Transverse colon (tissue), 4 donors: ENCODE results near the gene SEC61B. TPM values are rescaled to one million over a fixed set of nuclear protein-coding genes. Genes with fewer than 3 reads are reported as not detected.

ENCODE experiments used
- DNase-seq: peaks from one replicate; pipeline ENCODE4 v3.0.0-alpha.2; 2019
- H3K27ac ChIP-seq, 4 donors: fragments of 200-600 bp; sonication (generic); 2 replicates each; pipeline ENCODE4 v1.5.1; 2016 to 2018; ENCODE audit warnings: inconsistent platforms in 4 of 4
- H3K27me3 ChIP-seq: fragments of 200-600 bp; sonication (generic); 2 replicates; pipeline ENCODE4 v1.5.1; 2017; ENCODE audit warnings: inconsistent platforms
- H3K36me3 ChIP-seq, 4 donors: fragments of 200-600 bp; sonication (generic); 2 replicates each; pipeline ENCODE4 v1.5.1; 2017 to 2019; ENCODE audit warnings: inconsistent platforms in 4 of 4
- H3K4me1 ChIP-seq, 4 donors: fragments of 200-600 bp; sonication (generic); 2 replicates each; pipeline ENCODE4 v1.5.1; 2017 to 2020; ENCODE audit warnings: inconsistent platforms in 4 of 4
- H3K4me3 ChIP-seq, 4 donors: fragments of 200-600 bp; sonication (generic); 1 replicate in 1 of 4; 2 replicates in 3 of 4; pipeline versions ENCODE4 v1.5.1 to v1.6.1; 2017 to 2019; ENCODE audit warnings: inconsistent platforms in 4 of 4
- H3K9me3 ChIP-seq, 2 donors: fragments of 200-600 bp; sonication (generic); 2 replicates each; pipeline ENCODE4 v1.5.1; 2017 to 2019; ENCODE audit warnings: inconsistent platforms in 2 of 2
- EP300 ChIP-seq: sonication (generic); formaldehyde crosslinking; IDR thresholded peaks from one replicate; pipeline ENCODE4 v1.6.1; 2017; ENCODE audit warnings: antibody characterized with exemption, low read depth
- POLR2A ChIP-seq: fragments of 450-650 bp; IDR thresholded peaks from one replicate; pipeline ENCODE4 v1.6.1; 2016; ENCODE audit warnings: antibody characterized with exemption, mild to moderate bottlenecking, moderate library complexity
- POLR2AphosphoS5 ChIP-seq, 3 donors: sonication (generic); formaldehyde crosslinking; IDR thresholded peaks; one replicate each; pipeline ENCODE4 v1.6.1; 2016; ENCODE audit warnings: antibody characterized with exemption in 3 of 3
- WGBS, 2 donors: methylation state at CpG; one replicate each; pipeline ENCODE4 v1.1.5; 2018; ENCODE audit warnings: low coverage in 1 of 2; 5-methylcytosine and 5-hydroxymethylcytosine counted together
- in situ Hi-C, 4 donors: fragments of 200-750 bp; cut with MboI; loops; one replicate each; pipeline versions ENCODE4 v1.15.0 to v1.15.1; 2017; ENCODE audit warnings: low sequenced_read_pairs in 3 of 4, low pct_ligation_motif_present in 1 of 4, low pct_unique_long_range_greater_than_20kb in 1 of 4
- intact Hi-C: fragments of 100-400 bp; cut with DNase I; formaldehyde crosslinking; loops from one replicate; pipeline ENCODE4 v1.15.1; 2023; ENCODE audit warnings: low total_unique reads
- total RNA-seq, 4 donors: library from RNA; depleted of rRNA; stranded (reverse); fragments of >200 nt; gene quantifications; one replicate each; pipeline ENCODE4 v1.1.0, GENCODE V29; 2016
- TF ChIP-seq, protein P1 (sequence below), 5 experiments: fragments of 200-600 bp in 3 of 5; fragments of 450-650 bp in 2 of 5; sonication (generic) in 3 of 5; IDR thresholded peaks; 1 replicate in 2 of 5; 2 replicates in 3 of 5; pipeline ENCODE4 v1.5.1; 2016 to 2017; ENCODE audit warnings: antibody characterized with exemption in 5 of 5, inconsistent platforms in 3 of 5, mild to moderate bottlenecking in 2 of 5, moderate library complexity in 1 of 5

Gene SEC61B
- total RNA-seq, 4 donors from 2014 or later, result 10.1 to 72.5 (median 42.0) TPM

DNA sequence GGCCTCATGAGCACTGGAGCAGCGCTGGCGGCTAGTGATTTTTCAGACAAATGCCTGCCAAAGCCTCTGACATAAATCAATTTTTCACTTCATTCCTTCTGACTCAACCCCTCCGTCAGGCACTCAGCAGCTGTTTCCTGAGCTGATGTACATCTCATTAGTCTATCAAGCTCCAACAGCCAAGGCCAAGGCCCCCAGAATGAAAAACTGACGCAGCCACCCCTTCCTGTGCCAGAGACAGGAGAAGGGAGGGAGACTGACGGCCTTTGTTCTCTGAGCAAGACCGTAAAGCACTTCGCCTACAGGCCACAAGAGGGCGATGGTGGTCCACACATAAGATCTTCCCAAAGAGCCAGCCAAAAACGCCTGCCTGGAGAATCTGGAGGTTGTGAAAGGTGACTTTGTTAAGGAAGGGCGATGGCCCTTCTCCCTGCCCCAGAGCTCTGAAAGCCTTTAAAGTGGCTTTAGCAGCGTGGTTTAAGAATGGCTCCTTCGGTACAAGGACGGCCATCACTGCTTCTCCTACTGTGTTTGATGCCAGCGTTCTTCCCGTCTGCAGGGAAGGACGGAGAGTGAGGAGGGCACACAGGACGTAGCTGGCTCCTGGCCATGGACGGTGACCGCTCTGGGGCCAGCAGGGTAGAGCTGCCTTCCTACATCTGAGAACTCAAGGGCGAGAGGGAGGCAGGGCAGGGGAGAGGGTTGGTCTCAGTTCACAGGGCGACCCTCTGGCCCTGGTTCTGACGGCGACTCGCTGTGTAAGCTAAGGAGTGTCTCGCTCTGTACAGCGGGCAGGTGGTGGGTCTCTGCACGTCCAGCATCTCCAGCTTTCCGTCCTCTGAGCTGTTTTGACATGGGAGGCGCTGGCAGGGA lies 37.4 kb upstream of the SEC61B start:
- TF ChIP-seq POLR2A, result no peak
- TF ChIP-seq POLR2AphosphoS5 (IDR thresholded peaks at IDR 0.05), result peak in 2 of 3 donors; percentile 11 to 16
- TF ChIP-seq, protein P1, sequence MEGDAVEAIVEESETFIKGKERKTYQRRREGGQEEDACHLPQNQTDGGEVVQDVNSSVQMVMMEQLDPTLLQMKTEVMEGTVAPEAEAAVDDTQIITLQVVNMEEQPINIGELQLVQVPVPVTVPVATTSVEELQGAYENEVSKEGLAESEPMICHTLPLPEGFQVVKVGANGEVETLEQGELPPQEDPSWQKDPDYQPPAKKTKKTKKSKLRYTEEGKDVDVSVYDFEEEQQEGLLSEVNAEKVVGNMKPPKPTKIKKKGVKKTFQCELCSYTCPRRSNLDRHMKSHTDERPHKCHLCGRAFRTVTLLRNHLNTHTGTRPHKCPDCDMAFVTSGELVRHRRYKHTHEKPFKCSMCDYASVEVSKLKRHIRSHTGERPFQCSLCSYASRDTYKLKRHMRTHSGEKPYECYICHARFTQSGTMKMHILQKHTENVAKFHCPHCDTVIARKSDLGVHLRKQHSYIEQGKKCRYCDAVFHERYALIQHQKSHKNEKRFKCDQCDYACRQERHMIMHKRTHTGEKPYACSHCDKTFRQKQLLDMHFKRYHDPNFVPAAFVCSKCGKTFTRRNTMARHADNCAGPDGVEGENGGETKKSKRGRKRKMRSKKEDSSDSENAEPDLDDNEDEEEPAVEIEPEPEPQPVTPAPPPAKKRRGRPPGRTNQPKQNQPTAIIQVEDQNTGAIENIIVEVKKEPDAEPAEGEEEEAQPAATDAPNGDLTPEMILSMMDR (IDR thresholded peaks at IDR 0.05), result peak; percentile 91 to 95 (median 91)
- intact Hi-C loops (no loop called here), in situ Hi-C loops (loop anchor here in 1 of 4 donors (25.0 kb wide), 1 partner anchor 828 kb away; no protein-coding TSS in a partner anchor)
- Histone ChIP-seq H3K9me3 (no peaks in the 10 kb centered on the region), H3K4me3 (peak overlapping the region in 3 of 4 donors; percentile 5 to 43 (median 26)), H3K4me1 (peaks cover 4 to 10% (median 5%) of the 10 kb centered on the region in 4 donors), H3K36me3 (no peaks in the 10 kb centered on the region), H3K27ac (peak overlapping the region in 2 of 4 donors; percentile 24 to 31), H3K27me3 (no peaks in the 10 kb centered on the region)
- WGBS, 2 donors, result 30 to 31% methylated on average over 2 to 29 of the region's 29 CpGs
- peak; percentile 87 for DNase-seq

DNA sequence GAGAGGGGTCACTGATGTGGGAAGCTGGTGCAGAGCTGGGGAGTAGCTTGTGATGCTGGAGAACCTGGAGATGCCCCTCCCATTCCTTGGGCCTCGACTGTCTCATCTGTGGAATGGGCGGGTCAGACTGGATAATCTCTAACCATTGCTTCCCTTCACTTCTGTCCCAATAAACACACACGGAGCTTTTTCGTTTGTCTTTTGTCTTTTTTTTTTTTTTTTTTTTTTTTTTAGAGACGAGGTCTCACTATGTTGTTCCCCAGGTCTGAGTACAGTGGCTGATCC lies 36.8 kb upstream of the SEC61B start:
- Histone ChIP-seq H3K27ac (no peak overlapping the region), H3K9me3 (no peaks in the 10 kb centered on the region), H3K36me3 (no peaks in the 10 kb centered on the region), H3K4me1 (peaks cover 4 to 10% (median 5%) of the 10 kb centered on the region in 4 donors), H3K27me3 (no peaks in the 10 kb centered on the region), H3K4me3 (no peak overlapping the region)
- intact Hi-C loops (no loop called here), in situ Hi-C loops (loop anchor here in 1 of 4 donors (25.0 kb wide), 1 partner anchor 827 kb away; no protein-coding TSS in a partner anchor)
- no peak for DNase-seq
- WGBS, 2 donors, result 83% methylated on average over 5 of the region's 5 CpGs; no CpG with 5 or more reads in 1 of the 2 donors
- no peak for TF ChIP-seq POLR2A

DNA sequence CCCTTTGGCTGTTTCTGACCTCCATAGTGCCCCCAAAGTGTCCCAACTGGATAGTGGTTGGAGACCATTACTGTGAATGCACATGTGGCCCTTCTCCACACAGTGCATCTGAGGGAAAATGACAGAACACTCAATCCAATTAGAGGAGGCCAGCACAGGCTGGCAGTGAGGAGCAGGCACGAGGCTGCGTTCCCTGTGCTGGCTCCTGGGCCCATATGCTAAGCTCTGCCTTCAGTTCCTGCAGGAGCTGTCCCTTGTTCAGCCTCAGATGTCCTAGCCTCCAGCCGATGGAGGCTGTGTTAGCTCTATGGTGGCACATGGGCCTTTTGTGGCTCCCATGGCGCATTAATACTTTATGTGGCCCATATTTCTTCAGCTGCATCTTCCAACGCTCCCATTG lies 36.1 kb upstream of the SEC61B start:
- Histone ChIP-seq H3K4me3 (no peak overlapping the region), H3K4me1 (peaks cover 4 to 10% (median 5%) of the 10 kb centered on the region in 4 donors), H3K9me3 (no peaks in the 10 kb centered on the region), H3K27me3 (no peaks in the 10 kb centered on the region), H3K36me3 (no peaks in the 10 kb centered on the region), H3K27ac (no peak overlapping the region)
- in situ Hi-C loops, result loop anchor here in 1 of 4 donors (25.0 kb wide), 1 partner anchor 826 kb away; no protein-coding TSS in a partner anchor
- WGBS, 2 donors, result 90% methylated on average over 5 of the region's 5 CpGs; no CpG with 5 or more reads in 1 of the 2 donors
- intact Hi-C loops, result no loop called here
- TF ChIP-seq POLR2A, result no peak
- TF ChIP-seq EP300, result no peak
- TF ChIP-seq, protein P1 (IDR thresholded peaks at IDR 0.05), result no peak
- no peak for TF ChIP-seq POLR2AphosphoS5 (IDR thresholded peaks at IDR 0.05)
- DNase-seq, result no peak

DNA sequence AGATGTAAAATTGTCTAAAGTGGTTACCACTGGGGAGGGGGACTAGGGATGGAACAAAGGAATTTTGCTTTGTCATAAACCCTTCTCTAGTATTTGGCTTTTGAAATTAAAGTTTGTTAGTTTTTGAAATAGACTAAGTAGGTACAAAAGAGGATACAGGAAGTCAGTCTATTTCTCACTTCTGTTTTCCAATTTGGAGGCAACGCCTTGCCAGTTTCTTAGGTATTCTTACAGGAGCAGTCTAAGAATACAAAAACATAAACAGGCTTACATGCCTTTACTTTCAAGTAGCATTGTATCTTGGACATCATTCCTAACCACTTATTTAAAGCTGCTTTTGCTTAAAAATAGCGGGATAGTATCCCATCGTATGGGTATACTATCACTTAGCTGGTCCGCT lies 34.8 kb upstream of the SEC61B start:
- 79 to 91% methylated on average over 4 of the region's 4 CpGs for WGBS, 2 donors
- Histone ChIP-seq H3K27ac (no peak overlapping the region), H3K27me3 (no peaks in the 10 kb centered on the region), H3K9me3 (no peaks in the 10 kb centered on the region), H3K4me1 (peaks cover 4 to 10% (median 5%) of the 10 kb centered on the region in 4 donors), H3K36me3 (no peaks in the 10 kb centered on the region), H3K4me3 (no peak overlapping the region)
- intact Hi-C loops, result no loop called here
- DNase-seq, result no peak
- in situ Hi-C loops, result loop anchor here in 1 of 4 donors (25.0 kb wide), 1 partner anchor 825 kb away; no protein-coding TSS in a partner anchor
- TF ChIP-seq, protein P1 (IDR thresholded peaks at IDR 0.05), result no peak
- TF ChIP-seq POLR2A (no peak), POLR2AphosphoS5 (IDR thresholded peaks at IDR 0.05) (no peak), EP300 (no peak)
